ENCODE results near the gene CARD19. TPM values are rescaled to one million over a fixed set of nuclear protein-coding genes. Genes with fewer than 3 reads are reported as not detected.
A peak's percentile ranks its signal among the peaks of the same experiment; 100 is the strongest.

The CARD19 gene
- total and polyA plus RNA-seq, 9 donors, result 5.0 to 67.6 (median 44.7) TPM

DNA sequence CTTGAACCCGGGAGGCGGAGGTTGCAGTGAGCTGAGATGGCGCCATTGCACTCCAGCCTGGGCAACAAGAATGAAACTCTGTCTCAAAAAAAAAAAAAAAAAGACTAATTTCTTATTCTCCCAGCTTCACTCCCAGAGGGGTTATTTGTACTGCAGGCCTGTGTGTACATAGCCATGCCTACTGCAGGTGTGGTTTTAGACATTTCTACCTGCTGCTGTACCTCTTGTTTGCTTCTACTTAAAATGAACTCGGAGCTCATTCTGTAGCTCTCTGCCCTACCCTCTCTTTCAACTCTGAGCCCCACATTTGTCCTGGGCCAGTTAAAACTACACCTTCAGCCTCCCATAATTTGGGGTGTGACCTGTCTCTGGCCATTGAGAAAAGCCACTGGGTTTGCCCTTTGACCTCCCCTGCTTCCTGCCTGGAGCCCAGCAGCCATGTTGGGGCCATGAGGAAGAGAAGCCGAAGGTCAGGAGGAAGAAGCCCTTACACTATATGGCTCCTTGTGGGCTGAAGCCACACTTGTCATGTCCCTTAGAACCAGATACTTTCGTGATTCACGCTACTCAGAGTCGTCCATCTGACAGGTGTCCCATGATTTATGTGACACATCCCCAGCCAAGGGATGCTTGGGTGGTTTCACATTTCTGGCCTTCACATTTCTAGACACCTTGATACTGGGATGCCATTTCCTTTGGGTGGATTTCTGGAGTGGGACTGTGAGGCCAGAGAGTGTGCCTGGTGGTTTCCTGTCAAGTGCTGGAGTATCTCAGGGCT is 9.4 kb upstream of the CARD19 start:
- Histone ChIP-seq H3K27ac (no peak overlapping the region), H3K4me1 (ENCODE audit: insufficient read depth) (no peaks in the 10 kb centered on the region), H3K27me3 (no peaks in the 10 kb centered on the region), H3K36me3 (no peaks in the 10 kb centered on the region), H3K9me3 (no peaks in the 10 kb centered on the region), H3K4me3 (no peak overlapping the region)
- TF ChIP-seq CTCF (IDR thresholded peaks at IDR 0.05) (no peak), EP300 (IDR thresholded peaks at IDR 0.05) (no peak), POLR2A (IDR thresholded peaks at IDR 0.05) (no peak)
- 94 to 96% (median 94%) methylated on average over 8 of the region's 8 CpGs for WGBS, 3 donors
- peak in 3 of 5 donors; percentile 5 to 9 (median 8) for DNase-seq
- intact Hi-C loops (cut with DNase I), result no loop called here

DNA sequence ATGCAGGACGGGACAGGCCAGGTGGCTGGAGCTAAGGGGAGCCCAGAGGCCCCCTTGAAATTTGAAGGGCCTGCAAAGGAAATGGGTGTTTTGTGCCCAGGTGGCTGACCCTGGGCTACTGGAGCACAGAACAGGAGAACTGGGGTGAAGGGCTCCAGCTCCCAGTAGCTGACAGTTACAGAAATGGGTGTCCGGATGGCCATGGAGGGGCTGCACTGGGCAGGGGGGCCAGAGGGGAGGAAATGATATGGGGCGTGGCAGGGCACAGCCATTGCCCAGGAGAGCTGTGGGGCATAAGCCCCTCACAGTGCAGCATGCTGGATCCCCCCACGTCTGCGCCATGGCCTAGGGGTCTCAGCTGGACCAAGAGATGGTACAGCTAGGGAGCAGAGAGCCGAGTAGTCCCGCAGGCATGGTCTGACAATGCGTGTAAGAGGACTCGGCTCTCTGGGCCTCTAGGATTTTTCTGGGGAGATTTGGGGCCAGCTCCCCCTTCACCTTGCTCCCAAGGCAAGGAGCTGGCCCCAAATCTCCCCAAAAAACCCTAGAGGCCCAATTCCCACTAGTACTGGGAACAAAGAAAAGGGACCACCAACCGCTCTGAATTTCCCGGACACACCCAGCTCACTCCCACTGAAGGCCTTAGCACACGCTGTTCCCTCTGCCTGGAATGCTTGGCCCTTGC is 7.9 kb upstream of the CARD19 start:
- 90 to 96% (median 96%) methylated on average over 12 of the region's 12 CpGs for WGBS, 3 donors
- intact Hi-C loops (cut with DNase I), result no loop called here
- peak; percentile 5 to 30 (median 12) for DNase-seq
- no peak overlapping the region for H3K27ac ChIP-seq
- H3K4me1 ChIP-seq (ENCODE audit: insufficient read depth), result no peaks in the 10 kb centered on the region
- H3K36me3 ChIP-seq, result no peaks in the 10 kb centered on the region
- no peak overlapping the region for H3K4me3 ChIP-seq
- no peaks in the 10 kb centered on the region for H3K9me3 ChIP-seq
- TF ChIP-seq CTCF (IDR thresholded peaks at IDR 0.05) (no peak), EP300 (IDR thresholded peaks at IDR 0.05) (no peak), POLR2A (IDR thresholded peaks at IDR 0.05) (no peak)
- no peaks in the 10 kb centered on the region for H3K27me3 ChIP-seq

DNA sequence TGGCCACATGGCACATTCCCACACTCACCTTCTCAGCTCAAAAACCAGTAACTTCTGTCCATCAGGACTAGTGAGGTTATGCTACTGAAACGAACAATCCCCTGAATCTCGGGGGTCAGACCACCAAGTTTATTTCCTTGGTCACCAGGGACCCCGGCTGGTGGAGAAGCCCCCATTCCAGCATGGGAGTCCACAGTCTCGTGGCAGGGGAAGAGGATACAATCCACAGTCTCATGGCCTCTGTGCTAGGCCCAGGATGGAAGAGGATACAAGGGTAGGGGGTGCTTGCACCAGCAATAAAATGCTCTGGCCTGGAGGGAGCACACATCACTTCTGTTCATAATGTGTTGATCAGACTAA is 7.4 kb upstream of the CARD19 start:
- peaks cover under 1% of the 10 kb centered on the region for H3K4me1 ChIP-seq (ENCODE audit: insufficient read depth)
- TF ChIP-seq POLR2A (IDR thresholded peaks at IDR 0.05) (no peak), EP300 (IDR thresholded peaks at IDR 0.05) (no peak), CTCF (IDR thresholded peaks at IDR 0.05) (no peak)
- intact Hi-C loops (cut with DNase I), result no loop called here
- DNase-seq, result peak in 3 of 5 donors; percentile 10 to 19 (median 10)
- H3K27me3 ChIP-seq, result no peaks in the 10 kb centered on the region
- H3K27ac ChIP-seq, result no peak overlapping the region
- 90 to 94% (median 91%) methylated on average over 4 of the region's 4 CpGs for WGBS, 3 donors
- no peaks in the 10 kb centered on the region for H3K36me3 ChIP-seq
- H3K4me3 ChIP-seq, result no peak overlapping the region
- H3K9me3 ChIP-seq, result no peaks in the 10 kb centered on the region

GRCh38 chr9:93089024-93089423 is 7.0 kb upstream of the CARD19 start:
- H3K27ac ChIP-seq, result no peak overlapping the region
- peaks cover 2% of the 10 kb centered on the region for H3K4me1 ChIP-seq (ENCODE audit: insufficient read depth)
- no peaks in the 10 kb centered on the region for H3K9me3 ChIP-seq
- intact Hi-C loops (cut with DNase I), result no loop called here
- 73 to 82% (median 76%) methylated on average over 5 of the region's 5 CpGs for WGBS, 3 donors
- H3K36me3 ChIP-seq, result no peaks in the 10 kb centered on the region
- no peaks in the 10 kb centered on the region for H3K27me3 ChIP-seq
- H3K4me3 ChIP-seq, result no peak overlapping the region
- peak in 2 of 5 donors; percentile 1 to 7 for DNase-seq
- no peak for TF ChIP-seq CTCF (IDR thresholded peaks at IDR 0.05)
- no peak for TF ChIP-seq POLR2A (IDR thresholded peaks at IDR 0.05)
- TF ChIP-seq EP300 (IDR thresholded peaks at IDR 0.05), result no peak

All from ovary (tissue), 9 donors.